A549 (cell line): ENCODE data around the gene ATP5ME. TPM values are rescaled to one million over a fixed set of nuclear protein-coding genes. Genes with fewer than 3 reads are reported as not detected.

ENCODE experiments used
- ATAC-seq, 2 experiments: fragments of 200-7000 bp in 1 of 2; fragments of >200 bp in 1 of 2; cut with Nextera tagmentation in 1 of 2; cut with Tn5 transposase in 1 of 2; 3 replicates each; pipeline versions ENCODE4 v1.8.0 to v1.9.1; 2018 to 2020; ENCODE audit warnings: mild to moderate bottlenecking in 1 of 2, moderate library complexity in 1 of 2
- CTCF ChIA-PET: fragments of 300-600 bp; sonication (Branson Sonifier 250); formaldehyde crosslinking; extraction: SDS; loops from one replicate; lab custom pipeline; 2021; ENCODE audit warnings: antibody characterized with exemption, inconsistent platforms; lab: Yijun Ruan, JAX
- POLR2A ChIA-PET: fragments of 350-600 bp; formaldehyde crosslinking; extraction: SDS; loops from one replicate; lab custom pipeline; 2021; ENCODE audit warnings: antibody characterized with exemption, inconsistent platforms; lab: Yijun Ruan, JAX
- DNase-seq, 2 experiments: peaks; one replicate each; pipeline versions ENCODE4 v3.0.0 to v3.0.0-alpha.2; 2011 to 2016; ENCODE audit warnings: low read depth in 1 of 2, low spot score in 1 of 2
- FAIRE-seq: peaks from 2 replicates; lab custom pipeline; 2011; peaks lifted over from hg19 to GRCh38; lab: Jason Lieb, UNC
- H3K27ac ChIP-seq, 2 experiments: fragments of >200 bp; sonication (Bioruptor Twin); formaldehyde crosslinking; 3 replicates each; pipeline ENCODE4 v1.5.1; 2016 to 2017
- H3K4me1 ChIP-seq: fragments of >200 bp; sonication (Bioruptor Twin); formaldehyde crosslinking; 3 replicates; pipeline ENCODE4 v1.6.1; 2016
- H3K4me2 ChIP-seq: fragments of >200 bp; sonication (Bioruptor Twin); formaldehyde crosslinking; 3 replicates; pipeline ENCODE4 v1.6.1; 2016
- H3K4me3 ChIP-seq: fragments of >200 bp; sonication (Bioruptor Twin); formaldehyde crosslinking; 3 replicates; pipeline ENCODE4 v1.5.1; 2016
- H3K9me3 ChIP-seq: fragments of >200 bp; sonication (Bioruptor Twin); formaldehyde crosslinking; 3 replicates; pipeline ENCODE4 v1.6.1; 2016
- CBX2 ChIP-seq: fragments of 200-600 bp; sonication (generic); IDR thresholded peaks from 2 replicates; pipeline ENCODE4 v1.6.1; 2016; ENCODE audit warnings: low read depth, mild to moderate bottlenecking, borderline replicate concordance
- CEBPB ChIP-seq, 2 experiments: fragments of >200 bp in 1 of 2; sonication (Bioruptor Twin) in 1 of 2; formaldehyde crosslinking in 1 of 2; IDR thresholded peaks; 2 replicates each; pipeline ENCODE4 v1.6.1; 2012 to 2016
- CHD4 ChIP-seq: fragments of 200-600 bp; sonication (generic); IDR thresholded peaks from 2 replicates; pipeline ENCODE4 v1.6.1; 2016; ENCODE audit warnings: antibody characterized with exemption, mild to moderate bottlenecking, borderline replicate concordance
- CTCF ChIP-seq: fragments of >200 bp; sonication (Bioruptor Twin); formaldehyde crosslinking; IDR thresholded peaks from 3 replicates; pipeline ENCODE4 v1.5.1; 2016
- EHF ChIP-seq: fragments of 250-450 bp; sonication (Bioruptor Pico); IDR thresholded peaks from 2 replicates; pipeline ENCODE4 v1.5.0; 2020; ENCODE audit warnings: mild to moderate bottlenecking
- FOSL2 ChIP-seq, 2 experiments: fragments of 450-650 bp in 1 of 2; fragments of >200 bp in 1 of 2; sonication (Bioruptor Twin) in 1 of 2; formaldehyde crosslinking; IDR thresholded peaks; 2 replicates each; pipeline versions ENCODE4 v1.5.0 to v1.6.1; 2016 to 2020; ENCODE audit warnings: mild to moderate bottlenecking in 1 of 2, moderate library complexity in 1 of 2
- HDAC2 ChIP-seq: fragments of 200-600 bp; sonication (generic); IDR thresholded peaks from 2 replicates; pipeline ENCODE4 v1.6.1; 2016
- HOXA7 ChIP-seq: fragments of 250-450 bp; sonication (Bioruptor Pico); IDR thresholded peaks from 2 replicates; pipeline ENCODE4 v1.5.0; 2020; ENCODE audit warnings: mild to moderate bottlenecking, moderate library complexity
- MAZ ChIP-seq: fragments of 150-350 bp; IDR thresholded peaks from 2 replicates; pipeline ENCODE4 v1.6.1; 2014; ENCODE audit warnings: antibody characterized with exemption, low read depth, low read length, borderline replicate concordance
- NPAS2 ChIP-seq: fragments of 250-450 bp; sonication (Bioruptor Pico); IDR thresholded peaks from 2 replicates; pipeline ENCODE4 v1.8.0; 2022; ENCODE audit warnings: mild to moderate bottlenecking, moderate library complexity, borderline replicate concordance
- POLR2AphosphoS2 ChIP-seq: conservative IDR thresholded peaks from 2 replicates; pipeline ENCODE4 v1.6.1; 2012; ENCODE audit warnings: low read length, improper control_type of control experiment, inconsistent platforms
- RARB ChIP-seq: fragments of 250-450 bp; sonication (Bioruptor Pico); IDR thresholded peaks from 2 replicates; pipeline ENCODE4 v1.8.0; 2021; ENCODE audit warnings: mild to moderate bottlenecking, moderate library complexity
- RCOR1 ChIP-seq: fragments of 150-350 bp; IDR thresholded peaks from 2 replicates; pipeline ENCODE4 v1.6.1; 2014; ENCODE audit warnings: antibody characterized with exemption, low read length, low read depth
- TFCP2L1 ChIP-seq: fragments of 250-450 bp; sonication (Bioruptor Pico); IDR thresholded peaks from 2 replicates; pipeline ENCODE4 v1.5.0; 2021; ENCODE audit warnings: mild to moderate bottlenecking
- WGBS: methylation state at CpG from one replicate; pipeline ENCODE4 v1.1.6; 2017; ENCODE audit errors: missing lambda C conversion rate; 5-methylcytosine and 5-hydroxymethylcytosine counted together
- polyA plus RNA-seq, 4 experiments: library from polyadenylated mRNA; depleted of rRNA in 3 of 4; stranded (reverse); fragments of >200 nt; fragmentation: RNase III in 1 of 4; extraction: RNeasy Plus Mini Kit Qiagen cat#74134 plus additional on column Dnase treatment in 1 of 4; gene quantifications; 2 replicates in 3 of 4; 3 replicates in 1 of 4; pipeline ENCODE4 v1.2.3, GENCODE V29; 2011 to 2017
- TF ChIP-seq, protein P1 (sequence below): IDR thresholded peaks from 2 replicates; pipeline ENCODE4 v1.6.1; 2012; ENCODE audit warnings: low read depth, borderline replicate concordance
- TF ChIP-seq, protein P2 (sequence below): fragments of >200 bp; sonication (Bioruptor Twin); formaldehyde crosslinking; IDR thresholded peaks from 3 replicates; pipeline ENCODE4 v1.6.1; 2016
- TF ChIP-seq, protein P3 (sequence below): fragments of 250-450 bp; sonication (Bioruptor Pico); IDR thresholded peaks from 2 replicates; pipeline ENCODE4 v1.5.0; 2021; ENCODE audit warnings: mild to moderate bottlenecking, moderate library complexity, borderline replicate concordance
- TF ChIP-seq, protein P4 (sequence below): fragments of 450-650 bp; IDR thresholded peaks from 2 replicates; pipeline ENCODE4 v1.6.1; 2014; ENCODE audit warnings: antibody characterized with exemption

Gene ATP5ME
- polyA plus RNA-seq, 2 of the 4 experiments (the other 2 are of a cell fraction), result 198 to 659 TPM

GRCh38 chr4:626201-627091 lies 47.6 kb downstream of the ATP5ME start:
- FAIRE-seq (no peak), DNase-seq (no peak), ATAC-seq (no peak)
- no peak for TF ChIP-seq RCOR1
- TF ChIP-seq, protein P1, sequence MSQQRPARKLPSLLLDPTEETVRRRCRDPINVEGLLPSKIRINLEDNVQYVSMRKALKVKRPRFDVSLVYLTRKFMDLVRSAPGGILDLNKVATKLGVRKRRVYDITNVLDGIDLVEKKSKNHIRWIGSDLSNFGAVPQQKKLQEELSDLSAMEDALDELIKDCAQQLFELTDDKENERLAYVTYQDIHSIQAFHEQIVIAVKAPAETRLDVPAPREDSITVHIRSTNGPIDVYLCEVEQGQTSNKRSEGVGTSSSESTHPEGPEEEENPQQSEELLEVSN, result no peak
- TF ChIP-seq HDAC2, result no peak
- no peaks in the 10 kb centered on the region for H3K4me1 ChIP-seq
- H3K27ac ChIP-seq, result no peak overlapping the region
- H3K9me3 ChIP-seq, result no peaks in the 10 kb centered on the region
- WGBS, result 51% methylated on average over 11 of the region's 20 CpGs
- H3K4me2 ChIP-seq, result no peak overlapping the region
- ChIA-PET CTCF (interaction anchor here (0.6 kb wide), 1 partner anchor 90 kb away, joined by 3 read pairs; no protein-coding TSS in a partner anchor), POLR2A (no interaction called here)
- H3K4me3 ChIP-seq, result no peak overlapping the region

- ChIA-PET CTCF (no interaction called here), POLR2A (no interaction called here)
- WGBS, result 78% methylated on average over 8 of the region's 39 CpGs
- no peak for ATAC-seq
- TF ChIP-seq, protein P2, sequence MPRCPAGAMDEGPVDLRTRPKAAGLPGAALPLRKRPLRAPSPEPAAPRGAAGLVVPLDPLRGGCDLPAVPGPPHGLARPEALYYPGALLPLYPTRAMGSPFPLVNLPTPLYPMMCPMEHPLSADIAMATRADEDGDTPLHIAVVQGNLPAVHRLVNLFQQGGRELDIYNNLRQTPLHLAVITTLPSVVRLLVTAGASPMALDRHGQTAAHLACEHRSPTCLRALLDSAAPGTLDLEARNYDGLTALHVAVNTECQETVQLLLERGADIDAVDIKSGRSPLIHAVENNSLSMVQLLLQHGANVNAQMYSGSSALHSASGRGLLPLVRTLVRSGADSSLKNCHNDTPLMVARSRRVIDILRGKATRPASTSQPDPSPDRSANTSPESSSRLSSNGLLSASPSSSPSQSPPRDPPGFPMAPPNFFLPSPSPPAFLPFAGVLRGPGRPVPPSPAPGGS, result no peak
- TF ChIP-seq CTCF (no peak), CHD4 (no peak)
- FAIRE-seq, result no peak
- no peak overlapping the region for H3K4me3 ChIP-seq
- no peak overlapping the region for H3K4me2 ChIP-seq
- H3K4me1 ChIP-seq, result no peaks in the 10 kb centered on the region
- no peaks in the 10 kb centered on the region for H3K9me3 ChIP-seq
- no peak overlapping the region for H3K27ac ChIP-seq
- no peak for DNase-seq
Observed at GRCh38 chr4:625631-626161, 48.4 kb downstream of the ATP5ME start.

DNA sequence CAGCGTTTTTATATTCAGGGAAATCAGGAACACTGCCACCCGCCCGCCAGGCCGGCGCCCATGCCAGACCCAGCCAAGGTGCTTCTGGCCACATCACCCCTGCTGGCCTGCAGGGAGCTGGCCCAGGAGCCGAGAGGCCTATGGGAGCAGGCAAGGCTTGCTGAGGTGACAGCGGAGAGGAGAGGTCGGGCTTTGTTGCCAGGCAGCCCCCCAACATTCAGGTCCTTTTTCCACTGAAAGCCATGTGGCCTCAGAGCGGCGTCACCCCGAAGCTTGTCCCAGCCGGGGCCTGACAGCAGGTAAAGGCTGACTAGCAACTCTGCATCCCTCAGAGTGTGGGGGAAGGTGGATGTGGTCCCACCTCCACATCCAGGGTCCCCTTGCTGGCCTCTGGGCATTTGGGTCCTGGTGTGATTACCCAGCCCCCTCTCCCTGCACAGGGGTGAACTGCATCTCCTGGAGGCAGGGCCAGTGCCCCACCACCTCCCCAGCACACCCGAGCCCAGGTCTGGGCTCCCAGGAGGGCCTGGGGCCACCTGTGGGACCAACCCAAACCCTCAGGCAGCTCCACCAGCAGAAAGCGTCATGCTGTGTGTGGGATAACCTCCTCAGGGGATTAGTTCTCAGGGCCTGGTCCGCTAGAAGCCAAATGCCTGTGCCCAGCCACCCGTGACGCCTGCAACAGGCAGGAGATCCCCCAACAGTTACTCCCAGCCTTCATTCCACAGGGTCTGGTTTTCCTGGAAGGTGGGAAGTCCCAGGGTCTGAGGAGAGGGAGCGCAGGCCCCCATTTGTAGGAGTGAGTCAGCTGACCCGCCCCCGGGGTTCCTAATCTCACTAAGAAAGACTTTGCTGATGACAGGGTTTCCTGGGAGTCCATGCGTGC lies 49.1 kb downstream of the ATP5ME start, which contains the start of gene PDE6B:
Gene PDE6B, plus strand, starts transcription at position 869 of the 886 bp plus-strand sequence. CDS start 54 bp downstream, outside the sequence.
- no peak within 1 kb of the TSS for H3K27ac ChIP-seq
- ATAC-seq (no peak), DNase-seq (no peak), FAIRE-seq (no peak)
- TF ChIP-seq RARB (no peak), MAZ (no peak), POLR2AphosphoS2 (no peak), FOSL2 (IDR thresholded peaks at IDR 0.05) (no peak), FOSL2 (CRISPR knock-in tag; IDR thresholded peaks at IDR 0.05) (no peak), TFCP2L1 (CRISPR knock-in tag) (no peak), HOXA7 (no peak), EHF (CRISPR knock-in tag) (no peak), HDAC2 (no peak), CHD4 (no peak), NPAS2 (CRISPR knock-in tag) (no peak), CBX2 (no peak), CEBPB (IDR thresholded peaks at IDR 0.05) (no peak)
- TF ChIP-seq, protein P3, sequence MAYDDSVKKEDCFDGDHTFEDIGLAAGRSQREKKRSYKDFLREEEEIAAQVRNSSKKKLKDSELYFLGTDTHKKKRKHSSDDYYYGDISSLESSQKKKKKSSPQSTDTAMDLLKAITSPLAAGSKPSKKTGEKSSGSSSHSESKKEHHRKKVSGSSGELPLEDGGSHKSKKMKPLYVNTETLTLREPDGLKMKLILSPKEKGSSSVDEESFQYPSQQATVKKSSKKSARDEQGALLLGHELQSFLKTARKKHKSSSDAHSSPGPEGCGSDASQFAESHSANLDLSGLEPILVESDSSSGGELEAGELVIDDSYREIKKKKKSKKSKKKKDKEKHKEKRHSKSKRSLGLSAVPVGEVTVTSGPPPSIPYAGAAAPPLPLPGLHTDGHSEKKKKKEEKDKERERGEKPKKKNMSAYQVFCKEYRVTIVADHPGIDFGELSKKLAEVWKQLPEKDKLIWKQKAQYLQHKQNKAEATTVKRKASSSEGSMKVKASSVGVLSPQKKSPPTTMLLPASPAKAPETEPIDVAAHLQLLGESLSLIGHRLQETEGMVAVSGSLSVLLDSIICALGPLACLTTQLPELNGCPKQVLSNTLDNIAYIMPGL (CRISPR knock-in tag), result no peak
- TF ChIP-seq, protein P4, sequence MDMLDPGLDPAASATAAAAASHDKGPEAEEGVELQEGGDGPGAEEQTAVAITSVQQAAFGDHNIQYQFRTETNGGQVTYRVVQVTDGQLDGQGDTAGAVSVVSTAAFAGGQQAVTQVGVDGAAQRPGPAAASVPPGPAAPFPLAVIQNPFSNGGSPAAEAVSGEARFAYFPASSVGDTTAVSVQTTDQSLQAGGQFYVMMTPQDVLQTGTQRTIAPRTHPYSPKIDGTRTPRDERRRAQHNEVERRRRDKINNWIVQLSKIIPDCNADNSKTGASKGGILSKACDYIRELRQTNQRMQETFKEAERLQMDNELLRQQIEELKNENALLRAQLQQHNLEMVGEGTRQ, result no peak
- H3K4me1 ChIP-seq, result no peaks in the 10 kb centered on the region
- no peak within 1 kb of the TSS for H3K4me2 ChIP-seq
- ChIA-PET POLR2A (no interaction called here), CTCF (interaction anchor here (0.9 kb wide), 1 partner anchor 20 kb away, joined by 3 read pairs; no protein-coding TSS in a partner anchor)
- H3K9me3 ChIP-seq, result no peaks in the 10 kb centered on the region
- no peak within 1 kb of the TSS for H3K4me3 ChIP-seq
- WGBS, result 45% methylated on average over 11 of the region's 21 CpGs
